Measurements from ENCODE around the gene CCDC3.

DNA sequence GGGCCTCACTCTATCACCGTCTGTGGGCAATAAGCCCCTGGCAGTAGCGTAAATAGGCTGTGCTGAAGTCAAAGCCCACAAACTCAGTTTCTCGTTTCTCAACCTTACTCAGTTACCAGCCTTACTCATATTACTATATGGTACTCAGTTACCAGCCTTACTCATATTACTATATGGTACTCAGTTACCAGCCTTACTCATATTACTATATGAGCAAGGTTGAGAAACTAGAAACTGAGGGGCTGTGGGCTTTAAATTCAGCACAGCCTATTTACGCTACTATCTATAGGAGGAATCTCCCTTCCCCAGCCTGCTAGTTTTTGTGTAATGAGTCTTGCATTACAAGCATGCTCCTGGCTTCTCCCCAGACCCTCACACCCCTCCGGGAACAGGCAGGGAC, 35.4 kb downstream of the CCDC3 start:
- no peak for TF ChIP-seq POLR2AphosphoS5 (IDR thresholded peaks at IDR 0.05; ENCODE audit: low read depth, low read length)
- no peak for TF ChIP-seq TAF1 (IDR thresholded peaks at IDR 0.05; ENCODE audit: borderline replicate concordance, low read depth, low read length)
- no peak for TF ChIP-seq POLR2A (IDR thresholded peaks at IDR 0.05; ENCODE audit: low read depth, low read length)

Data from GM12892 (cell line).